HepG2 (cell line): ENCODE data around the gene ARIH1. TPM values are rescaled to one million over a fixed set of nuclear protein-coding genes. Genes with fewer than 3 reads are reported as not detected.

Experiments
- ATAC-seq: fragments of 200-7000 bp; cut with Tn5 transposase; 3 replicates; pipeline ENCODE4 v1.9.1; 2020; ENCODE audit warnings: mild to moderate bottlenecking, moderate library complexity
- BruUV-seq: library from RNA; stranded (reverse); fragments of 400-500 nt; replicated peaks from 2 replicates; lab custom pipeline; 2021; lab: Mats Ljungman, UMichigan
- CTCF ChIA-PET: fragments of 300-600 bp; formaldehyde crosslinking; extraction: SDS; loops from one replicate; lab custom pipeline; 2021; ENCODE audit warnings: low total read pairs, inconsistent platforms, low intra/inter-chr PET ratio; lab: Yijun Ruan, JAX
- POLR2A ChIA-PET: fragments of 350-600 bp; sonication (Branson Sonifier 250); formaldehyde crosslinking; loops from one replicate; lab custom pipeline; 2020; ENCODE audit warnings: antibody characterized with exemption, inconsistent platforms; lab: Yijun Ruan, JAX
- DNase-seq: peaks from one replicate; pipeline ENCODE4 v3.0.0-alpha.2; 2015; ENCODE audit warnings: low spot score
- FAIRE-seq: peaks from 3 replicates; lab custom pipeline; 2011; peaks lifted over from hg19 to GRCh38; lab: Jason Lieb, UNC
- H2AFZ ChIP-seq: one replicate; pipeline ENCODE4 v1.6.1; 2011; ENCODE audit warnings: low read length, inconsistent platforms
- H3K27ac ChIP-seq: fragments of 300-600 bp; 3 replicates; pipeline ENCODE4 v1.8.0; 2011; ENCODE audit warnings: mixed run types, mild to moderate bottlenecking, mixed read lengths, low read length, inconsistent platforms; ENCODE audit not compliant: insufficient read depth; ENCODE audit errors: extremely low read length
- H3K27me3 ChIP-seq, 2 experiments: fragments of 200-600 bp in 1 of 2; 2 replicates in 1 of 2; 3 replicates in 1 of 2; pipeline versions ENCODE4 v1.6.0 to v1.8.0; 2011; ENCODE audit warnings: low read length in 2 of 2, mild to moderate bottlenecking in 2 of 2, moderate library complexity in 2 of 2, inconsistent platforms in 1 of 2; ENCODE audit not compliant: insufficient read depth in 2 of 2, control insufficient read depth in 1 of 2
- H3K36me3 ChIP-seq, 2 experiments: fragments of 200-600 bp in 1 of 2; replicated peaks in 1 of 2; 2 replicates in 1 of 2; 3 replicates in 1 of 2; pipeline versions ENCODE4 v1.5.1 to v1.8.0; 2011; ENCODE audit warnings: low read length in 2 of 2, inconsistent platforms in 1 of 2; ENCODE audit not compliant: insufficient read depth in 2 of 2, control insufficient read depth in 1 of 2
- H3K4me1 ChIP-seq: 2 replicates; pipeline ENCODE4 v1.5.1; 2012; ENCODE audit warnings: low read length, inconsistent platforms; ENCODE audit not compliant: insufficient read depth
- H3K4me2 ChIP-seq: 2 replicates; pipeline ENCODE4 v1.6.0; 2011; ENCODE audit warnings: low read depth, low read length, inconsistent platforms
- H3K4me3 ChIP-seq, 3 experiments: fragments of 200-600 bp in 1 of 3; sonication (generic), shearing (Covaris generic) in 1 of 3; replicated peaks in 1 of 3; 2 replicates each; pipeline ENCODE4 v1.5.1; 2011 to 2016; ENCODE audit warnings: low read length in 3 of 3, inconsistent platforms in 2 of 3, low read depth in 2 of 3, mild to moderate bottlenecking in 2 of 3, control low read depth in 1 of 3, mixed read lengths in 1 of 3; ENCODE audit not compliant: insufficient read depth in 1 of 3
- H3K79me2 ChIP-seq: one replicate; pipeline ENCODE4 v1.6.1; 2011; ENCODE audit warnings: low read length, inconsistent platforms; ENCODE audit not compliant: insufficient read depth
- H3K9ac ChIP-seq: 2 replicates; pipeline ENCODE4 v1.6.0; 2011; ENCODE audit warnings: mild to moderate bottlenecking, low read depth, low read length, inconsistent platforms; ENCODE audit not compliant: insufficient read depth
- H3K9me3 ChIP-seq: 2 replicates; pipeline ENCODE4 v1.5.1; 2012; ENCODE audit warnings: mild to moderate bottlenecking, low read length
- H4K20me1 ChIP-seq: 2 replicates; pipeline ENCODE4 v1.6.0; 2011; ENCODE audit warnings: inconsistent platforms, mild to moderate bottlenecking, low read length, moderate library complexity; ENCODE audit not compliant: insufficient read depth
- FOXK1 ChIP-seq: sonication (generic); formaldehyde crosslinking; IDR thresholded peaks from 2 replicates; pipeline ENCODE4 v1.4.0; 2020; ENCODE audit warnings: low read depth, missing genetic modification reagents, borderline replicate concordance
- KDM6A ChIP-seq: IDR thresholded peaks from 2 replicates; pipeline ENCODE4 v1.6.1; 2016; ENCODE audit warnings: low read depth
- LRRFIP1 ChIP-seq: sonication (generic); formaldehyde crosslinking; conservative IDR thresholded peaks from 2 replicates; pipeline ENCODE4 v1.4.0; 2020; ENCODE audit warnings: missing genetic modification reagents
- NCOA5 ChIP-seq: sonication (generic); formaldehyde crosslinking; IDR thresholded peaks from 2 replicates; pipeline ENCODE4 v1.4.0; 2020; ENCODE audit warnings: missing genetic modification reagents
- RNF2 ChIP-seq: fragments of 450-650 bp; conservative IDR thresholded peaks from 2 replicates; pipeline ENCODE4 v1.6.1; 2016; ENCODE audit warnings: low read depth
- TEAD2 ChIP-seq: sonication (generic); formaldehyde crosslinking; IDR thresholded peaks from 2 replicates; pipeline ENCODE4 v1.9.0; 2021; ENCODE audit warnings: missing genetic modification reagents
- TFDP1 ChIP-seq: IDR thresholded peaks from 2 replicates; pipeline ENCODE4 v1.6.1; 2016; ENCODE audit warnings: missing compliant biosample characterization, missing genetic modification reagents, borderline replicate concordance
- ZBTB43 ChIP-seq: sonication (generic); formaldehyde crosslinking; conservative IDR thresholded peaks from 2 replicates; pipeline ENCODE4 v1.4.0; 2020; ENCODE audit warnings: missing genetic modification reagents
- ZNF253 ChIP-seq: sonication (generic); formaldehyde crosslinking; IDR thresholded peaks from 2 replicates; pipeline ENCODE4 v1.8.0; 2022; ENCODE audit warnings: mild to moderate bottlenecking, missing genetic modification reagents, borderline replicate concordance
- ZSCAN5A ChIP-seq: sonication (generic); formaldehyde crosslinking; IDR thresholded peaks from 2 replicates; pipeline ENCODE4 v1.8.0; 2022; ENCODE audit warnings: mild to moderate bottlenecking, missing genetic modification reagents, borderline replicate concordance
- WGBS: methylation state at CpG from one replicate; pipeline ENCODE4 v1.1.6; 2017; ENCODE audit warnings: low lambda C conversion rate; 5-methylcytosine and 5-hydroxymethylcytosine counted together
- in situ Hi-C: cut with HindIII; loops from 2 replicates; pipeline ENCODE4 v1.10.0; 2017; ENCODE audit warnings: low pct_unique_long_range_greater_than_20kb; ENCODE audit not compliant: extremely low pct_ligation_motif_present
- intact Hi-C: fragments of 100-400 bp; cut with micrococcal nuclease; formaldehyde crosslinking; loops from one replicate; pipeline ENCODE4 v1.10.0; 2022; ENCODE audit not compliant: unreplicated experiment
- polyA plus RNA-seq, 8 experiments: library from polyadenylated mRNA; depleted of rRNA in 3 of 8; stranded (reverse) in 7 of 8; unstranded in 1 of 8; fragments of >200 nt; fragmentation: Illumina TruSeq in 4 of 8; extraction: Trizol in 4 of 8; gene quantifications; 2 replicates each; pipeline versions ENCODE4 v1.2.1 to v1.2.3, GENCODE V29; 2011 to 2016; ENCODE audit warnings: low read depth in 4 of 8, missing spikeins in 1 of 8, mixed read lengths in 1 of 8; ENCODE audit not compliant: insufficient read depth in 1 of 8
- total RNA-seq, 5 experiments: library from RNA; depleted of rRNA; stranded (reverse); fragments of >200 nt; fragmentation: Illumina TruSeq; extraction: Trizol; gene quantifications; 2 replicates each; pipeline ENCODE4 v1.2.3, GENCODE V29; 2016; ENCODE audit warnings: low read depth in 1 of 5

ARIH1 gene
- total and polyA plus RNA-seq, 2 of the 13 experiments (the other 11 are each of a cell fraction or from before 2014, with no cell fraction given), result 38.8 to 59.8 TPM

GRCh38 chr15:72486144-72486543 lies 12.0 kb downstream of the ARIH1 start (continued):
- TF ChIP-seq ZSCAN5A (CRISPR knock-in tag) (no peak), KDM6A (CRISPR knock-in tag) (no peak), NCOA5 (CRISPR knock-in tag) (no peak), RNF2 (no peak), TEAD2 (CRISPR knock-in tag) (no peak), ZBTB43 (CRISPR knock-in tag) (no peak)

GRCh38 chr15:72487070-72487797 lies 13.1 kb downstream of the ARIH1 start:
- no TSS peak for BruUV-seq
- intact Hi-C loops (no loop called here), in situ Hi-C loops (no loop called here)
- no peak overlapping the region for H3K4me3 ChIP-seq
- H3K36me3 ChIP-seq, result peaks cover 2 to 36% of the 10 kb centered on the region in 2 experiments; a peak in 3 of 5 replicates
- H3K79me2 ChIP-seq, result peaks cover 95% of the 10 kb centered on the region
- FAIRE-seq (no peak), DNase-seq (no peak), ATAC-seq (no peak)
- ChIA-PET CTCF (no interaction called here), POLR2A (no interaction called here)
- H3K4me1 ChIP-seq, result peaks cover 9% of the 10 kb centered on the region; the same call in 1 of the 2 replicates
- no peak overlapping the region for H3K9ac ChIP-seq
- H3K4me2 ChIP-seq, result no peak overlapping the region
- no peak overlapping the region for H3K27ac ChIP-seq
- no peak overlapping the region for H2AFZ ChIP-seq
- TF ChIP-seq TFDP1 (CRISPR knock-in tag) (no peak), FOXK1 (CRISPR knock-in tag) (no peak), LRRFIP1 (CRISPR knock-in tag) (no peak), ZNF253 (CRISPR knock-in tag) (no peak)
- no peaks in the 10 kb centered on the region for H3K27me3 ChIP-seq
- peaks cover 70% of the 10 kb centered on the region for H4K20me1 ChIP-seq
- WGBS, result 97% methylated on average over 1 of the region's 1 CpG
- H3K9me3 ChIP-seq, result no peaks in the 10 kb centered on the region
